Effector CD8-positive, alpha-beta T cell (primary cell): ENCODE measurements around the gene CYB5RL.
"Not testable (repeated sequence)": the region's sequence is repeated elsewhere in the genome, so short reads cannot be mapped to it uniquely, and the experiment has no call there.

ENCODE experiments used
- DNase-seq: peaks from one replicate; lab custom pipeline; 2025; lab: John Stamatoyannopoulos, UW

Gene CYB5RL

DNA sequence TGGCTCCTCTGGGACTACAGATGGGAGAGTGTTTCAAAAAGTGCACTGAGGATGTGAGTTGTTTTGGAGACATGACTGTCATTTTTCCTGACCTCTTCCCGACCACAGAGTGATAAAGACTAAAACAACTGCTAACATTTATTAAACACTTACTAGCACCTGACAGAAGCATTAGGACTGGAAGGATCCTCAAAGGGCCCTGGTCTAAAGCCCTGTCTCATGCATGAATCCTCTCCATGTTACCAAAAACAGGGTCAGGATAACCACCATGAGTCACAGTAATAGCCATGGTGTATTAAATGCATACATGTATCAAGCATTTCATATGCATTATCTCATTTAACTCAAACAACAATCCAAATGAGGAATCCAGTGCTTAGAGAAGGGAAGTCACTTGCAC is 11.5 kb downstream of the CYB5RL start:
- DNase-seq: no peak

DNA sequence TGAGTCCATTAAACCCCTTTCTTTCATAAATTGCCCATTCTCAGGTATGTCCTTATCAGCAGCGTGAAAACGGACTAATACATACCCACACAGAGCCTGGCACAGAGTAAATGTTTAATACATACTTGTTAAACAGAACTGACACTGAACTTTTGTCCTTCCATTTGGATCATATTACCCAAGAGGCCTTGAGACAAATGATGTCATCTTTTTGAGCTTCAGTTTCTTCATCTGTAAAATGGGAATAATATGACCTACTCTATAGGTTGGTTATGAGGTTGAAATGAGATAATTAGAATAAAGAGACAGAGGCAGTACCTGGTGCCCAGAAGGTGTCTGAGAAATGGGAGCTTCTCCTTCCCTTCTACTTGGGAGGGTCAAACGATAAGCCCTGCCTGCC is 13.8 kb downstream of the CYB5RL start:
- no peak for DNase-seq

DNA sequence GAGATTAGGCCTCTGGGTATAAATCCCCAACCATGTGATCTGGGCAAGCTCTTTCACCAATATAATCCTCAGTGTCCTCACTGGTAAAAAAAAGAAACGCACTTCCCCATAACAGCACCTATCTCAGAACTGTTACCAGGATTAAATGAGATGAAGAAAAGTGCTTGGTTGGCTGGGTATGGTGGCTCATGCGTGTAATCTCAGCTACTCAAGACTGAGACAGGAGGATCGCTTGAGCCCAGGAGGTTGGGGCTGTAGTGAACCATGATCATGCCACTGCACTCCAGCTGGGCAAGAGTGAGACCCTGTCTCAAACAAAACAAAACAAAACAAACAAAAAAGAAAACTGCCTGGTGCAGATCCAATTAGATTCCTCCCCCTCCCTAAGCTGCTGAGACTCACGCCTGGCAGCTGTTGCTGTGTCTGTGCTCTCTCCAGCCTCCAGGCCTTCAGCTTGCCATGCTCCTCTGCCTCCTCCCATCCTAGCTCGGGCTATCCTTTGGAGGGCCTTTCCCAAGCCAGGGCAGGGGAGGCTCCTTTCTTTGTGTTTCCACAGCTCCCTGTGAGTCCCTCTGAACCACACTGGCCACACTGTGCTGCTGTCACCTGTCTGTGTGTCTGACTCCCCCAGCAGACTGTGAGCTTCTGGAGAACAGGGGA is 19.0 kb downstream of the CYB5RL start:
- no peak for DNase-seq

DNA sequence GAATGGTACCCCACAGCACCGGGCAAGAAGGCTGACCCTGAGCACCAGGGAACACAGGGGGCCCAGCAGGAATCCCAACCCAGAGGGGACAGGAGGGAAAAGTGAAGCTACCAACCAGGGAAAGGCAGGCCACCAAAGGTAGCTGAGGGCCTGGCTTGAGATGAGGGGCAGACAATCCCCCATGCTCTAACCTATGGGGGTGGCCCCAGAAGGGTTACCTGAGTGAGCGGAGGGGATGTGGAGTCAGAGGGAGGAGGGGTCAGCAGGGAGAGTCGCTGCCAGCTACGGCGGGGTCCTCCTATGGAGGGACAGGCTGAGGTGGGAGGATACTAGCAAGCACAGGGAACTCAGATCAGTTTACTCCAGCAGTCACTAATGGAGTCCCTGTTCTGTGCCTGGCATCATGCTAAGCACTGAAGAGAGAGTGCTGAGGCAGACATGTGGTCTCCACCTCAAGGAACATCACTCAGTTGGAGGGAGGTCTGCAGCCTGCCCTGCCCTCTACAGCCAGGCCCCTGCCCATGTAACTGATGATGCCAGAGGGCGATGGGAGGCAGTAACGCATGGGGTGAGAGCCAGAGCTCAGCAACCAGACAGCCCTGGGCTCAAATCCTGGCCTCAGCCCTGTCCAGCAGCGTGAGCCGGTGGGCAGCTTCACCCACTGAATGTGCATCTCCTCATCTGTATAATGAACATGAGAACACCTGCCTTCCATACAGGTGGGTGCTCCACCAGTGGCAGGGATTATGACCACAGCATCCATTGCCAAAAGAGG is 21.3 kb downstream of the CYB5RL start:
- no peak for DNase-seq

DNA sequence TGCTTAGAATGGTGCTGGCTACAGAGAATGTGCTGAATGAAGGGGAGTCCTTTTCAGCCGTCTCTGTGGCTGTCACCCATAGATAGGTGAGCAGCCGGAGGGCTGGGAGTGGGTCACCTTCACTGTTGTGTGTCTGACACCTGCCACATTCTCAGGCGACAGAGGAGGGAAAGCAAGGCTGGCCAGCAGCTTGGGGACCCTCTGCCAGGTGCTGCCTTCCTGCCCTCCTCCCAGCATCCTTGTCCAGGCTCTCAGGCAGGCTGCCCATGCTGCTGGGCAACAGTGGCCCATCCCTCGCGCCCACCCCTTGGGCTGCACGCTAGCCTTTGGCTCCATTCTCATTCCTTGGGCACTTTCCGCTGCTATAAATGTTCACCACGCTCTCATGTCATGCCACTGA is 22.1 kb downstream of the CYB5RL start:
- no peak for DNase-seq

DNA sequence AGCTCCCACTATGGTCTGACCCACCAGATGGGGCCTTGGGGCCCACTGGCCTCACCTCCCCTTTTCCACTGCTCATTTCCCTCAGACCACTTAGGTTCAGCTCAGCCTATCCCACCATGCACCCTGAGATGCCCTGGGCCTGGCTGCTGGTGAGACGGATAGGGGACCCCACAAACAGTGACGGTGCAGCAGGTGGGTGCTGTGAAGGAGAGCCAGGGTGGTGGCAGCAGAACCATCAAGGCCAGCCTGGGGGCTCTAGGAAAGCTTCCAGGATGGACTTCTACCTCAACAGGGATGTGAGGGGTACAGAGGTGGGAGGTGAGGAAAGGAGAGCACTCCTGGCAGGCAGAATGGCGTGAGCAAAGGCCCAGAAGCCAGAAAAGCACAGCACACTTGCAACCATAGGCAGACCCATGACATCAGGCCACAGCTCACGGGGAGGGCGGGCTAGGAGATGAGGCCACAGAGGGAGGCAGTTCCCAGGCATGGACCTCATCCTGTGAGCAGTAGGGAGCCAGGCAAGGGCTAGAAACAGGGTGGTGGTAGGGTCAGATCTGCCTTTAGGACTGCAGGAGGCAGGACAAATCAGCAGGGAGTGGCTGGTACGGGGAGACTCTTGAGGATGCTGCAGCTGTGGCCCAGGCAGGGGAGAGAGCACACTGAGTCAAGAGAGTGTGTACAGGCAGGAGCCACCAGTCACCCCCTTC is 23.1 kb downstream of the CYB5RL start:
- no peak for DNase-seq

DNA sequence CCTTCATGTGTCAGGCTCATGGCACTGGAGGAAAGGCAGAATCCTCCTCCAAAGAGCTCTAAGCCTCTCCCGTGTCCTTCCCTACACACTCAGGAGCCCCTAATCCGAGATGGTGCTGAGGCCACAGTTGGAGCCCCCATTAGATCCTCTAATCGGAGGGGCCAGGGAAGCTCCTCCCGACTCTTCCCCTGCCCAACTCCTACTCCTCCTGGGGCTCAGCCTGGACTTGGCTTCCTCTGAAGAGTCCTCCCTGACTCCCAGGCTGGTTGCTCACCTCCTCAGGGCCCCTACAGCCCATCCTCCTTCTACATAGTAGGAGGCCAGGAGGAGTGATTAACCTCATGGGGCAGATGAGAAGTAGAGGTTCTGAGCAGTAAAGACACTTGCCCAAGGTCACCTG is 25.7 kb downstream of the CYB5RL start:
- DNase-seq: no peak

DNA sequence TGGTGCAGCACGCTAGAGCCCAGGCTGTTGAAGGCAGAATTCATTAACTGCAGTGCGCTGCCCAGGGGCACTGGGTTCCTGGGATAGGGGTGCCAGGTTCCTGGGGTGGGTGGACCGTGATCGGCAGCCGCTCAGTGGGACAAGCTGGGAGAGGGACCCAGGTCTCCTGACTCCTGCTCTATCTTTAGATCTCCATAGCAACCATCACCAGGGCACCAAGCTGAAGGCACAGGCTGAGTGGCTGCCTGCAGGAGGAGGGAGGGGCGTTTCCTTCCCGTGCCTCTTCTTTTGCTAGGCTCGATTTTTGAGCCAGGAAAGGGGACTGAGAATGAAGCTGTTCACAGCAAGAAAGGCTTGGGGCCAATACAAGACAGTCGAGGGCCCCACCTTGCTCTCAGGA is 26.1 kb downstream of the CYB5RL start:
- DNase-seq: no peak

DNA sequence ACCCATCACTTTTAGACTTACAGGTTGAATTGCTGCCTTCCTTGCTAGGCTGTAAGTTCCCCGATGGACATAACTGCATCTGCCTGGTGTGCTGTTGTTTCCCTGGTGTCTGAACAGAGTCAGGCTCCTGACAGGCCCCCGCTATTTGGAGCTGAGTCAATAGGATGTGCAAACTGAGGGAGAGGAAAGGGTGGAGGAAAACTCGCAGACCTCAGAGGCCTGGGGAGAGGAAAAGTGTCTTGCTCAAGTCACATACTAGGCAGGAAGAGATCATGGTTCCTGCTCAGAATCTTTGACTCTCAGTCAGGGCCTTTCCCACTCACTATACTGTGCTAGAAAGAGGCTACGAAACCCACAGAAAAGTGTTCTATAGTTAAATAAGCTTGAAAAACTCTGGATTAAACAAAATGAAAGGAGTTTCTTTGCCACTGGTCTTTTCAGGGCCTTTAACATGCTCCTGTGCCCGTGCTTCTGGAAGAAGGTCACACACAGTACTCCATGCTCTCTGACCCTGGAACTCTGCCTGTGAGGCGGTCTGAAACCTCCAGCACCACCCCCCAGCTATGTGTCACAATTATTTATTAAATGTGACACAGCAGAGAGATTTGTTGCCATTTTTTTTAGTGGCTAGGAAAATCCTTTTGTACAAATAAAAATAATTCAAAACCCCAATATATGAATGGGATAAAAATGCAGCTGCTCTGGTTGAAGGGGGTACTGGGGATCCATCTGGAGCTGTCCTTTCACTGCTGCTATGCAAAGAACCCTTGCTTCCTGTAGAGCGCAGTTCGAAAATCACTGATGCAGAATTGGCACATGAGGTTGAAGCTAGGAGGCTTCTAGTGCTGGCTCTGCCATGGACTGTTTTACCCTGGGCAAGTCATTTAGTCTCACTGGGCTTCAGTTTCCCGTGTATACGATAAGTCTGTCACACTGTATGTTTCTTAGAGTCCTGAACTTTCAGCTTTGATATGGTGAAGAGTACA is 26.9 kb downstream of the CYB5RL start:
- no peak for DNase-seq

DNA sequence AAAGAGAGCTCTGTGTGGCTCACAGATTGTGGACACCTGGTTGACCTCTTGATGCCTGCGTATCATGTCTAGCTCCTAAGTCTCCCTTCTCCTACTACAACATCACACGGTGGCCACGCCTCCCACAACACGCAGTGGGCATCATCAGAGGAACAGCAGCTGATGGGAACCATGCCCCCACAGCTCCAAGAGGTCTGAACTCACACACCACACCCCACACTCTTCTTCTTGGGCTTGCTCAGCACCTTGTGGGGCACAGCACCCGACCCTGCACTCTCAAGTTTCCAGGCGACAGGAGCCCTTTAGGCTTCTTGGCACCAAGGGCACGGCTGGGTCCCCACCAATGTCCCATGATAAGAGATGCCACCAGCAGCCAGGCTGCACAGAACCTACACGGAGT is 28.2 kb downstream of the CYB5RL start:
- DNase-seq: no peak

DNA sequence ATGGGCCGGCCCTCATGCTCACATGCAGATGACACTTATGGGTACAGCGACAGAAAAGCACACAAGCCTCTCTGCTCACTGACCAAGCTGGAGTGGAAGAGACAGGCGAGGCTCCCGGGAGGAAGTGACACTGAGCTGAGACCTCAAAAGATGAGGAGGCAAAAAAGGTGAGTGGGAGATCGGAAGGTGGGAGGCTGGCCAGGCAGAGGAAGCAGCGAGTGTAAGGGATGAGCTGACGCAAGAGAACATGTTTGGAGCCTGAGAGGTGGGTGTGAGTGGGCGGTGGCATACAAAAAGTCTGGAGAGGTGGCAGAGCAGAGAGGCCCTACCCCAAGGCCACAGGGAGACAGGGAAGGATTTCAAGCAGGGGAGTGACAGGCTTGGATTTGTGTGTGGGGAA is 28.8 kb downstream of the CYB5RL start:
- DNase-seq: no peak

DNA sequence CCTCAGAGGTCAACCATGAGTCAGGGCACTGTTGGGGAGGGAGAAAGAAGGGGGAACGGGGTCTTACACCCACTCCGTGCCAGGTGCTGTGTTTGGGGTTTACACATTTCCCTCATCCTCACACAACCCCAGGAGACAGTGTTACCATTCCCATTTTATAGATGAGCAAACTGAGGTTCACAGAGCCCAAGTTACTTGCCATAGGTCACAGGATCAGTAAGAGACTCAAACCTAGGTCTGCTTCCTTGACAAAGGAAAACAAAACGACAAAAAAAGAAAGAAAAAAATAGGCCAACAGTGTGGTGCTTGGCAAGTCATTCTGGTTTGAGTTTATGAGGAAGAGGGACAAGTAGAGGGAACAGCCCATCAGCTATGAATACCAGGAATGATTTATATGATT is 30.8 kb downstream of the CYB5RL start:
- no peak for DNase-seq

DNA sequence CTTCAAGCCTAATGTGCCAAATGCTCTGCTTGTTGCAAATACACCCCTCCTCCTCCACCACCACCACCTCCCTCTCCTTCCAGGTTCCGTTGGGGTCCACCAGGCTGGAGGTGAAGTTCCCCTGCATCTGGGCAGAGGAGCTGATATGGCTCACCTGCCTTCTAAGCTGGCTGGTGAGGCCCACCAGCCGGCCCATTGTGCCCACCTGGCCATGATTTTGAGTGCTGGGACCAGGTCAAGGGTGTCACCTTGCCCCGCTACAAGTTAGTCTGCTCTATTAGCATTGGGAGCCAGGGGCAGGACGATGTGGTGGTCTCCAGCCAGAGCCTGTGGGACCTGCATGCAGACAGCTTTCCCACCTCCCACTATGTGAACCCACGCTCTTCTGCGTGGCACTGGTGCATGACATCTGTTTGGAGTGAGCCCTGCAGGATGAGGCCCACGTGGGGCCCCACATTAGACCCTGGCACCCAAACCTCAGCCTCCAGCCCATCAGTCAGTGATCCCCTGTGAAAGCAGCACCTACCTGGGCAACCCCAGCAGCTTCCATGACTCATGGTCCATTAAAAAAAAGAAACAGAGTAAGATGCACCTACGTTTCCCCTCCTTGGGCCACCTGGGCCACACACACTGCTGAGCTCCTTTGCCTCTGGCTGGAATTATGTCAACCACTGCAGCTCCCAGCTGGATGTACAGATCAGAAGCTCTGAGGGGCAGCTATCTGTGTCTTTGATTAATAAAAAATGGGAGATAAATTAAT is 31.4 kb downstream of the CYB5RL start:
- no peak for DNase-seq

DNA sequence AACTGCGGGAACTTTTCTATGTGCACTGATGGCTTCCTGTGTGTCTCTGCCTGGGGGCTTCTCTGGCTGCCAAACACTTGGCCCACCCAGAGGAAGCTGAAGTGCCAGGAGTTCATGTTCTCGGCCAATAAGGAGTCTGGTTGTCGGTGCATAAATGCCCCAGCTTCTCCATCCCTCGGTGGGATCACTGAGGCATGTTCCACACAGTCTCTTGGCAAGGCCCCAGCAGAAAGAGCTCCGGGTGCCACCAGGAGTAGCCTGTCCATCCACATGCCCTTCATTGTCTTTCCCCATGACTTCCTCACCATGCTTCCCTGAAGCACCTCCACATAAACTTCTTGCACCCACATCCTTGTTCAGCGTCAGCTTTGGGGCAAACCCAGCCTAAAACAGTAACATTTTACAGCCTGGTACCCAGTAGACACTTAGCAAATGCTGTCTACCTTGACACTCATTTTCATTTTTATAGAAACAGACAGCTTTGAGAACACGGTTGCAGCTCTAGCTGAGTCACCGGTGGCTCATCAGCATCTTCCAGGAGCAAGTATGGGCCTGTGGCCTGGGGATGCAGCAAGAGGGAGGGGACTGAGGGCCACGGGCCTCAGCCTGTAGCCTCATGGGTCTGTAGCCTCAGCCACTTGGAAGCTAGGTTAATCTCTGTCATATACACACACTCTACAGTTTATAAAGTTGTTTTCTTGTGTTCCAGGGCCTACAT is 32.2 kb downstream of the CYB5RL start:
- no peak for DNase-seq

DNA sequence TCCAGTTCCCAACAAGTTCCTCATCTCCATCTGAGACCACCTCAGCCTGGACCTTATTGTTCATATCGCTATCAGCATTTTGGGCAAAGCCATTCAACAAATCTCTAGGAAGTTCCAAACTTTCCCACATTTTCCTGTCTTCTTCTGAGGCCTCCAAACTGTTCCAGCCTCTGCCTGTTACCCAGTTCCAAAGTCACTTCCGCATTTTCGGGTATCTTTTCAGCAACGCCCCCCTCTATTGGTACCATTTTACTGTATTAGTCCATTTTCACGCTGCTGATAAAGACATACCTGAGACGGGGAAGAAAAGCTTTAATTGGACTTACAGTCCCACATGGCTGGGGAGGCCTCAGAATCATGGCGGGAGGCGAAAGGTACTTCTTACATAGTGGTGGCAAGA is 33.5 kb downstream of the CYB5RL start:
- not testable (repeated sequence) for DNase-seq

DNA sequence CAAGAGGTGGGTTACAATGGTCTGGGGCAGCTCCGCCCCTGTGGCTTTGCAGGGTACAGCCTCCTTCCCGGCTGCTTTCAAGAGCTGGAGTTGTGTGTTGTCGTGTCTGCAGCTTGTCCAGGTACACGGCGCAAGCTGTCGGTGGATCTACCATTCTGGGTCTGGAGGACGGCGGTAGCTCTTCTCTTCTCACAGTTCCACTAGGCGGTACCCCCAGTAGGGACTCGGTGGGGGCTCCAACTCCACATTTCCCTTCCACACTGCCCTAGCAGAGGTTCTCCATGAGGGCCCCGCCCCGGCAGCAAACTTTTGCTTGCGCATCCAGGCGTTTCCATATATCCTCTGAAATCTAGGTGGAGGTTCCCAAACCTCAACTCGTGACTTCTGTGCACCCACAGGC is 34.7 kb downstream of the CYB5RL start:
- DNase-seq: no peak

DNA sequence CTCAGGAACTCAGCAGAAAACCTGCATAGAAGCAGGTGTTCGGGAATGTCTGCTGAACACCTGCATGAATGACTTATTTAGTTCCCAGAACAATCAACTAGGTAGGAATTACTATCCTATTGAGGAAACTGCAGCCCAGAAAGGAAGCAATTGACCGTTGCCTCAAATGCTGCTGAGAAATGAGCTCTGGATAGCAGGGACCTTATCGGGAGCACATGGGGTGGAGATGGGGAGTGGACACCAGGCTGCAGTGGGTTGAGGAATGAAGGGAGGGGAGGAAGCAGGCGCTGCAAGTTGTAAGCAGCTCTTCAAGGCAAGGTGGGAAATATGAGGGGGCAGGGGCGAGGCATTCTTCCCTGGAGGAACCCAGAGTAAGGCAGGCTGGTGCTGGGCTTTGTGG is 36.3 kb downstream of the CYB5RL start:
- no peak for DNase-seq

DNA sequence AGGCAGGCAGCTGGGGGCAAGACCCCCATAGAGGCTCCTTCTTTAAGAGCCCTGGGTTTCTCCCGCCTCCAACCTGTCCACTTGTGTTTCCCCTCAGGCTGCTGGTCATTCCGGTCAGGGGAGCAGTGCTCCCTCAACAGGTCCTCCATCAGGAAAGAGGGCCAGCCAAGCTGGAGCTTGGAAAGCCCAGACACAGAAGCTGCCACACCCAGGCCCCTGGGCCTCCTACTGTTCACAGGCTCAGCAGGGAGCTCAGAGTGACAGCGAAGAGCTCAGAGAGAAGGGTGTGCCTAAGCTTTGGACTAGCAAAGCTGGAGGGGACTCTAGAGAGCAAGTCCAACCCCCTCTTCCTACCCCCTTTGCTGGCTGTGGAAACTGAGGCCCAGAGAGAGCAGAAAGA is 36.8 kb downstream of the CYB5RL start:
- no peak for DNase-seq

DNA sequence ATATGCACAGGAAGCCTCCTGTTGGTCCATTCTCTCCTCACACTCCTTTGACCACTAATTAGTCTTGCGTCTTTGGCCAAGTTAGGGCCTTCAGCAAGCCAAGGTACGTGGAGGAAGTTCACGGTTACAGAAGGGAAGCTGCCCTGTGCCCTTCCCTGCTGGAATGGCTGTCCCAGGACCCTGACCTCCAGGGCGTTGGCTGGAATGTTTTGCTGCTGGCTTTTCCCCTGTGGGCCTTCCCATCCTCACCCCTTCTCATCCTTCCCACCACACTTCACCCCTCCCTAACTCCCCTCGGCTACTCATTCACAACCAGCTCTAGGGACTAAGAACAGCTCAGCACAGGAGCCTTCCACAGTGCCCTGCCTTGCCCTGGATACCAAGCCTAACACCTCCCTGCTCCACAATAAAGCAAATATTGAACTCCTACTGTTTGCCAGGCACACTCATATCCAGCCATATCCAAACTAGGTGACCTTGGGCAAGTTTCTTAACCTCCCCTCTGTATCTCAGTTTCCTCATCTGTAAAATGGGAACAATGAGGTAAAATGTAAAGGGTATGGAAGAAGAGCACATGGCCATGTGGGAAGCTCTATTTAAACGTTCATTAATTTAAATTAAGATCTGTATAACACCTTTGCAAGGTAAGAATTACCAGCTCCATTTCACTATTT is 38.2 kb downstream of the CYB5RL start:
- DNase-seq: no peak

DNA sequence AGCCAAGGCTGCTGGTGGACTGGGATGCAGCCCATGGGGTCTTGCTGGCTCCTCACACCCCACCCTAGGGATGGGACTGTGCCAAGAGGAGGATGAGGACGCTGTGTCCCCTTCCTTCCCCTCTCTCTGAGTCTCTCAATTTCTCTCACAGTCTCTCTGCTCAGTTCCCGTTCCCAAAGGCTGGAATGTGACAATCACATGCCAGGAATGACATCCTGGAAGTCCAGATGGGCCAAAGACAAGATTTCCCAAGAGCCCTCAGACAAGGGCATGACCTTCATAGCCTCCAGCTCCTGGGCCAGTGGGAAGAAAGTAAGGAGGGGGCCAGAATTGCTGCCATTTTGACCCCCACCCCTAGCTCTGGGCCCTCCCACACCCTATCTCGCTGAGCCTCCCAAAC is 39.5 kb downstream of the CYB5RL start:
- no peak for DNase-seq
